Neural cell (in vitro differentiated cells): Measurements from ENCODE around the gene CCDC80.

Experiments
- CTCF ChIP-seq: fragments of 450-650 bp; IDR thresholded peaks from 2 replicates; pipeline ENCODE4 v1.5.1; 2014; ENCODE audit warnings: antibody characterized with exemption, mild to moderate bottlenecking, moderate library complexity; ENCODE audit not compliant: poor library complexity, severe bottlenecking
- EZH2 ChIP-seq: fragments of 200-600, 300-800 bp; shearing (Covaris generic), sonication (generic); IDR thresholded peaks from 2 replicates; pipeline ENCODE4 v1.6.1; 2014; ENCODE audit warnings: antibody characterized with exemption, low read length, borderline replicate concordance, mild to moderate bottlenecking; ENCODE audit not compliant: insufficient read depth, poor library complexity, severe bottlenecking
- MXI1 ChIP-seq: fragments of 450-650 bp; conservative IDR thresholded peaks from 2 replicates; pipeline ENCODE4 v1.6.1; 2014; ENCODE audit warnings: antibody characterized with exemption, mild to moderate bottlenecking; ENCODE audit not compliant: poor library complexity, severe bottlenecking
- POLR2AphosphoS5 ChIP-seq: IDR thresholded peaks from 2 replicates; pipeline ENCODE4 v1.6.1; 2012
- RAD21 ChIP-seq: fragments of 450-650 bp; conservative IDR thresholded peaks from 2 replicates; pipeline ENCODE4 v1.6.1; 2014; ENCODE audit warnings: antibody characterized with exemption, mild to moderate bottlenecking, moderate library complexity
- REST ChIP-seq: IDR thresholded peaks from 2 replicates; pipeline ENCODE4 v1.6.1; 2012; ENCODE audit warnings: borderline replicate concordance
- TAF1 ChIP-seq: IDR thresholded peaks from 2 replicates; pipeline ENCODE4 v1.6.1; 2012; ENCODE audit warnings: low read depth

GRCh38 chr3:112555535-112556170 lies 85.3 kb downstream of the CCDC80 start:
- no peak for TF ChIP-seq EZH2
- no peak for TF ChIP-seq RAD21
- no peak for TF ChIP-seq CTCF
- TF ChIP-seq POLR2AphosphoS5, result no peak
- no peak for TF ChIP-seq TAF1
- TF ChIP-seq MXI1, result no peak
- no peak for TF ChIP-seq REST
